Measurements from ENCODE around the gene AFAP1L1.
A peak's percentile ranks its signal among the peaks of the same experiment; 100 is the strongest.

The AFAP1L1 gene

DNA sequence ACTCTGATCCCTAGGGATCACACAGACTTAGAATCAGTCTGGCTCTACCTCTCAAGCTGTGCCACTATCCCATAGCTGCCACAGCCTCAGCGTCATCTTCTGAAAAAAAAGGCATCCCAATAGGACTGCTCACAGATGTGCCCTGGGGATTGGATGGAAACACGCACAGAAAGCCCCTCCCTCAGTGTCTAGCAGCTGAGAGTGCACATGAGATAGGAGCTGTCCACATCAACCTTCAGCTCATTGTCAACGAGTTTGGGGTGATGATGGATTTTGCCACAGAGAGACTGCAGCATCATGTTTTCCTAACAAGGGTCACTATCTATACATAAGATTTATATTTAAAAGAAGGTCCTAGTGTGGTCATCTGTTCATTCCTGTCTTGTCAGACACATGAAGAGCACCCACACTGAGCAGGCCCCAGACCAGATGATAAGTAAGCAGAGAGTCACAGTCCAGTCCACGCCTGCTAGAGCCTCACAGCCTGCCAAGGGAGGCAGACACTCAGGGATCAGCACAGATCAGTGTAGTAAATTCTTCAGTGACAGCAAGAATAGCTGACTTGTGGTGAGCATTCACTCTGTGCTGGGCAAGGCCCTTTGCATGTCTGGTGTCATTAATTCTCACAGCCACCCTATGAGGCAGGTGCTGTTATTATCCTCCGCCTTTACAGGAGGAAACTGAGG, 25.8 kb downstream of the AFAP1L1 start:
- Histone ChIP-seq H3K4me3 (ENCODE audit: low read depth in 1 of 5, low read length in 5 of 5) (no peak overlapping the region), H3K36me3 (ENCODE audit: control insufficient read depth in 5 of 5, insufficient read depth in 5 of 5, low read length in 5 of 5) (peaks cover 0 to 16% (median 11%) of the 10 kb centered on the region in 5 donors), H3K27ac (ENCODE audit: low read depth, low read length) (peak overlapping the region; percentile 68), H3K27me3 (ENCODE audit: control insufficient read depth in 5 of 5, insufficient read depth in 4 of 5, low read length in 5 of 5) (no peaks in the 10 kb centered on the region), H3K9ac (ENCODE audit: low read length in 5 of 5) (no peak overlapping the region), H3K4me1 (ENCODE audit: control insufficient read depth in 5 of 5, insufficient read depth in 5 of 5, low read length in 5 of 5) (peaks cover 8 to 84% (median 53%) of the 10 kb centered on the region in 5 donors), H3K9me3 (ENCODE audit: control insufficient read depth in 5 of 5, low read length in 5 of 5) (no peaks in the 10 kb centered on the region)

- Histone ChIP-seq H3K4me3 (ENCODE audit: low read depth in 1 of 5, low read length in 5 of 5) (no peak overlapping the region), H3K27me3 (ENCODE audit: control insufficient read depth in 5 of 5, insufficient read depth in 4 of 5, low read length in 5 of 5) (no peaks in the 10 kb centered on the region), H3K9me3 (ENCODE audit: control insufficient read depth in 5 of 5, low read length in 5 of 5) (no peaks in the 10 kb centered on the region), H3K9ac (ENCODE audit: low read length in 5 of 5) (no peak overlapping the region), H3K4me1 (ENCODE audit: control insufficient read depth in 5 of 5, insufficient read depth in 5 of 5, low read length in 5 of 5) (peaks cover 8 to 85% (median 51%) of the 10 kb centered on the region in 5 donors), H3K36me3 (ENCODE audit: control insufficient read depth in 5 of 5, insufficient read depth in 5 of 5, low read length in 5 of 5) (peaks cover 0 to 19% (median 13%) of the 10 kb centered on the region in 5 donors), H3K27ac (ENCODE audit: low read depth, low read length) (peak overlapping the region; percentile 68)
Measured at GRCh38 chr5:149298163-149298562, 26.5 kb downstream of the AFAP1L1 start.

DNA sequence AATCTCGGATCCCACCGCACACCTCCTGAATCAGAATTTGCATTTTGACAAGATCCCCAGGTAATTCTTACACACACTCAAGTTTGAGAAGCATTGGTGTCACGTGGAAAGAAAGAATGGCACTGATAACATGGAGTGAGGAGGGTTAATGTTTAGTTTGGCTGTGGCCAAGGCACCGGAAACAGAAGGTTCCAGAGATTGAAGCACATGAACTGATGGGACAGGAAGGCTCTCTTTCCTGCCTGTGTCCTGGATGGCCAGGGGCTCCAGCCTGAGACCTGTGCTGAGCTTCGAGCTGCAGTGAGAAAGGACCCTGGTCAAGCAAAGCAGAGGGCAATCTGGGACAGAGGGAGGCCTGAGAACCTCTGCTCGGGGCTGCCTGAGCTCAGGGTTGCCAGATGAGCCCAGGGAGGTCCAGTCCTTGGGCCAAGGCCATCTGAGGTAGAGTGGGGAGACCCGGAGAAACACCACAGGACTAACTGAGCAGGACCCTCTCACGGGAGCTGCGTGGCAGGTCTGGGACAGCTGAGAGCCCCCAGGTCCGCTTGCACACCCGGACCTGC, 27.3 kb downstream of the AFAP1L1 start:
- peaks cover 8 to 93% (median 51%) of the 10 kb centered on the region in 5 donors for H3K4me1 ChIP-seq (ENCODE audit: control insufficient read depth in 5 of 5, insufficient read depth in 5 of 5, low read length in 5 of 5)
- peaks cover 0 to 19% (median 13%) of the 10 kb centered on the region in 5 donors for H3K36me3 ChIP-seq (ENCODE audit: control insufficient read depth in 5 of 5, insufficient read depth in 5 of 5, low read length in 5 of 5)
- no peak overlapping the region for H3K9ac ChIP-seq (ENCODE audit: low read length in 5 of 5)
- no peaks in the 10 kb centered on the region for H3K9me3 ChIP-seq (ENCODE audit: control insufficient read depth in 5 of 5, low read length in 5 of 5)
- no peaks in the 10 kb centered on the region for H3K27me3 ChIP-seq (ENCODE audit: control insufficient read depth in 5 of 5, insufficient read depth in 4 of 5, low read length in 5 of 5)
- peak overlapping the region; percentile 68 for H3K27ac ChIP-seq (ENCODE audit: low read depth, low read length)
- H3K4me3 ChIP-seq (ENCODE audit: low read depth in 1 of 5, low read length in 5 of 5): peak overlapping the region in 3 of 5 donors; percentile 3 to 13 (median 8)

DNA sequence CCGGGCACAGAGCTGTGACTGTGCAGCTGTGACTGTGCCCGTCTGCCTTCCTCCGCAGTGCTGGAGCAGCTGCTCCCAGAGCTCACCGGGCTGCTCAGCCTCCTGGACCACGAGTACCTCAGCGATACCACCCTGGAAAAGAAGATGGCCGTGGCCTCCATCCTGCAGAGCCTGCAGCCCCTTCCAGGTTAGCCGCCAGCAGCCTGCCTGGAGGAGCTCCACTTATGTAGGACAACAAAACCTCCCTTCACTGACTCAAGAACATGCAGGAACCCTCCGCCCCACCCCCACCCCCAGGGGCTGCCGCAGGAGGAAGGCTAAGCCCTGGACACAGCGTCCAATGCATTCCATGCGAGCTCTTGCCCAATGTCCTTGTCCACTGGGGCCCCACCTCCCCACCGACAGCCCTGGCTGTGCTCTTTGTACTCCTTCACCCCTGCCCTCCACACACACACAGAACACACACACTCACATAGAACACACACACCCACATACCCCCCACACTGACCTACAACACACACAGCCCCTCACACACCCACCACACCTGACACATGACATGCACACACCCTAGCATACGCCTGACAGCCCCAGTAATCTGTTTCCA, 27.9 kb downstream of the AFAP1L1 start:
- H3K27me3 ChIP-seq (ENCODE audit: control insufficient read depth in 5 of 5, insufficient read depth in 4 of 5, low read length in 5 of 5): no peaks in the 10 kb centered on the region
- H3K9ac ChIP-seq (ENCODE audit: low read length in 5 of 5): no peak overlapping the region
- H3K4me3 ChIP-seq (ENCODE audit: low read depth in 1 of 5, low read length in 5 of 5): peak overlapping the region in 3 of 5 donors; percentile 3 to 13 (median 8)
- H3K4me1 ChIP-seq (ENCODE audit: control insufficient read depth in 5 of 5, insufficient read depth in 5 of 5, low read length in 5 of 5): peaks cover 8 to 97% (median 51%) of the 10 kb centered on the region in 5 donors
- H3K36me3 ChIP-seq (ENCODE audit: control insufficient read depth in 5 of 5, insufficient read depth in 5 of 5, low read length in 5 of 5): peaks cover 0 to 19% (median 13%) of the 10 kb centered on the region in 5 donors
- H3K9me3 ChIP-seq (ENCODE audit: control insufficient read depth in 5 of 5, low read length in 5 of 5): no peaks in the 10 kb centered on the region
- peak overlapping the region; percentile 39 for H3K27ac ChIP-seq (ENCODE audit: low read depth, low read length)

GRCh38 chr5:149300441-149300840, 28.8 kb downstream of the AFAP1L1 start:
- Histone ChIP-seq H3K27me3 (ENCODE audit: control insufficient read depth in 5 of 5, insufficient read depth in 4 of 5, low read length in 5 of 5) (no peaks in the 10 kb centered on the region), H3K4me1 (ENCODE audit: control insufficient read depth in 5 of 5, insufficient read depth in 5 of 5, low read length in 5 of 5) (peaks cover 8 to 97% (median 51%) of the 10 kb centered on the region in 5 donors), H3K36me3 (ENCODE audit: control insufficient read depth in 5 of 5, insufficient read depth in 5 of 5, low read length in 5 of 5) (peaks cover 0 to 21% (median 13%) of the 10 kb centered on the region in 5 donors), H3K4me3 (ENCODE audit: low read depth in 1 of 5, low read length in 5 of 5) (no peak overlapping the region), H3K9me3 (ENCODE audit: control insufficient read depth in 5 of 5, low read length in 5 of 5) (no peaks in the 10 kb centered on the region), H3K9ac (ENCODE audit: low read length in 5 of 5) (no peak overlapping the region), H3K27ac (ENCODE audit: low read depth, low read length) (no peak overlapping the region)

DNA sequence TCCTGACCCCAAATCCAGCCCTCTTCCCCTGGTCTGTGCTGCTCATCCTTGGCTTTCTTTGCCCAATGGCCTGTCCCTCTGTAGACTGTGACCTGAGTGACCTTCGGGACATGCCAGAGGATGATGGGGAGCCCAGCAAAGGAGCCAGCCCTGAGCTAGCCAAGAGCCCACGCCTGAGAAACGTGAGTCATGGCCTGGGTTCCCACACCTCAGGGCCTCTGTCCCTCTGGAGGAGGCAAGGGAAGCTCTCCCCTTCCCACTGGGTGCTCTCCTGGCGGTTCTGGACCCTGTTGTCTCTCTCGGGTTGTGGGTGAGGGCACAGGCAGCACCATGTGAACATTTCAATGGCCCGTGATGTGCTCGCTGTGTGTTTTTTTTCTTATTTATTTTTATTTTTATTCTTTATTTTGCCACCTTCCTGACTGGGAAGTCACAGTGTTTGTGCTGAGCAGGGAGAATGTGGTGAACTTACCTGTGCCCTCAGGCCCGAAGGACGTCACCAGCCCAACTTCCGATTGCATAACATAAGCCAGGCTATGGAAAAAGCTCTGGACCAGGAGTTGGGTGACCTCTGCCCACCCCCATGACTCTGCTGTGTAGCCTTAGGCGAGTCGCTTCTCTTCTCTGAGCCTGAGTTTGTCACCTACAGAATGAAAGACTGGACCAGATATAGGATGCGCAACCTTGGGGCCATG, 29.5 kb downstream of the AFAP1L1 start:
- H3K27ac ChIP-seq (ENCODE audit: low read depth, low read length): no peak overlapping the region

DNA sequence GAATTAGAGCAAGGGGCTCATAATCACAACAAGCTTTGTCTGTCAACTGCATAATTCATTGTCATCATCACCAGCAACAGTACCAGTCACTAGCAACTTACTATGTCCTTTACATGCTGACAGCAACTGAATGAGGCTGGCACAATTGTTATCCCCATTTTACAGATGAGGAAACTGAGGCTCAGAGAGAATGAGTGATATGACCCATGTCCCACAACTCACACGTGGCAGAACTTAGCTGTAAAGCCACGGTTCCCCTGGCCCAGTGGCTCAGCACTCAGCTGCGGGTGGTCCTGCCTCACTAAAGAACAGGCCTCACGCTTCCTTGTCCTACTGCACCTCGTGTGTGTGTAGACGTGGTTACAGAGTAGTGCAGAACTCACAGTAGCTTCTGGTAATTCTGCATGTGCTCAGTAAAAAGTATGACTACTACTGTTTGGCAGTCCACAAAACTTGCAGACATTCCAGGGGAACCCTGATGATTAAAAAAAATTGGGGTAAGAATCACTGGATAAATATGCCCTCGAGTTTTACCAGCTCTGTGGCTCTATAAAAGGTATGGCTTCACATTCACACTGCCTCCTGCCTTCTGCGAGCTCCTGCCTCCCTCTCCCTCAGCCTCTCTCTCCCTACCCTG, 30.2 kb downstream of the AFAP1L1 start:
- H3K9ac ChIP-seq (ENCODE audit: low read length in 5 of 5): no peak overlapping the region
- peak overlapping the region; percentile 44 for H3K27ac ChIP-seq (ENCODE audit: low read depth, low read length)
- peaks cover 8 to 92% (median 51%) of the 10 kb centered on the region in 5 donors for H3K4me1 ChIP-seq (ENCODE audit: control insufficient read depth in 5 of 5, insufficient read depth in 5 of 5, low read length in 5 of 5)
- H3K9me3 ChIP-seq (ENCODE audit: control insufficient read depth in 5 of 5, low read length in 5 of 5): no peaks in the 10 kb centered on the region
- H3K36me3 ChIP-seq (ENCODE audit: control insufficient read depth in 5 of 5, insufficient read depth in 5 of 5, low read length in 5 of 5): peaks cover 3 to 31% (median 22%) of the 10 kb centered on the region in 5 donors
- H3K4me3 ChIP-seq (ENCODE audit: low read depth in 1 of 5, low read length in 5 of 5): no peak overlapping the region
- H3K27me3 ChIP-seq (ENCODE audit: control insufficient read depth in 5 of 5, insufficient read depth in 4 of 5, low read length in 5 of 5): no peaks in the 10 kb centered on the region

More for the DNA sequence above, 29.5 kb downstream of the AFAP1L1 start:
- Histone ChIP-seq H3K9ac (ENCODE audit: low read length in 5 of 5) (no peak overlapping the region), H3K27me3 (ENCODE audit: control insufficient read depth in 5 of 5, insufficient read depth in 4 of 5, low read length in 5 of 5) (no peaks in the 10 kb centered on the region), H3K4me3 (ENCODE audit: low read depth in 1 of 5, low read length in 5 of 5) (no peak overlapping the region), H3K36me3 (ENCODE audit: control insufficient read depth in 5 of 5, insufficient read depth in 5 of 5, low read length in 5 of 5) (peaks cover 1 to 28% (median 17%) of the 10 kb centered on the region in 5 donors), H3K4me1 (ENCODE audit: control insufficient read depth in 5 of 5, insufficient read depth in 5 of 5, low read length in 5 of 5) (peaks cover 8 to 96% (median 51%) of the 10 kb centered on the region in 5 donors), H3K9me3 (ENCODE audit: control insufficient read depth in 5 of 5, low read length in 5 of 5) (no peaks in the 10 kb centered on the region)

DNA sequence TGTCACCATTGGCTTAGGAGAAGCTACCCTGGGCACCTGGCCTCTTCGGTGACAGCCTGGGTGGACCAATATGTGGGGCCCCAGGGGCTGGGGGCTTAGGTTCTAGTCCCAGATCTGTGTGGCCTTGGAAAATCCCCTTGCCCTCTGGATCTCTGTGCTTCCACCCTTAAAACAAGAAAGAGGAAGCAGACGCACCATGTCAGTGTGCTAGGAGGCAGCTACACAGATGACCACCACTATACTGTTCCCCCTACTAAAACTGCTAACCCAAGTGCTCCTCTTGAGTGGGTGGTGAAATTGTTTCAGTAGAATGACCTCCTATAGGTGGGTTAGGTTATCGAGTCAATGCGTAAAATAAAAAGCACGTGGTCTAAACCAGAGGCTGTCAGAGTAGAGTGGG, 31.0 kb downstream of the AFAP1L1 start:
- no peaks in the 10 kb centered on the region for H3K27me3 ChIP-seq (ENCODE audit: control insufficient read depth in 5 of 5, insufficient read depth in 4 of 5, low read length in 5 of 5)
- H3K27ac ChIP-seq (ENCODE audit: low read depth, low read length): peak overlapping the region; percentile 44
- H3K9me3 ChIP-seq (ENCODE audit: control insufficient read depth in 5 of 5, low read length in 5 of 5): no peaks in the 10 kb centered on the region
- no peak overlapping the region for H3K9ac ChIP-seq (ENCODE audit: low read length in 5 of 5)
- no peak overlapping the region for H3K4me3 ChIP-seq (ENCODE audit: low read depth in 1 of 5, low read length in 5 of 5)
- H3K36me3 ChIP-seq (ENCODE audit: control insufficient read depth in 5 of 5, insufficient read depth in 5 of 5, low read length in 5 of 5): peaks cover 6 to 36% (median 28%) of the 10 kb centered on the region in 5 donors
- peaks cover 8 to 90% (median 45%) of the 10 kb centered on the region in 5 donors for H3K4me1 ChIP-seq (ENCODE audit: control insufficient read depth in 5 of 5, insufficient read depth in 5 of 5, low read length in 5 of 5)

DNA sequence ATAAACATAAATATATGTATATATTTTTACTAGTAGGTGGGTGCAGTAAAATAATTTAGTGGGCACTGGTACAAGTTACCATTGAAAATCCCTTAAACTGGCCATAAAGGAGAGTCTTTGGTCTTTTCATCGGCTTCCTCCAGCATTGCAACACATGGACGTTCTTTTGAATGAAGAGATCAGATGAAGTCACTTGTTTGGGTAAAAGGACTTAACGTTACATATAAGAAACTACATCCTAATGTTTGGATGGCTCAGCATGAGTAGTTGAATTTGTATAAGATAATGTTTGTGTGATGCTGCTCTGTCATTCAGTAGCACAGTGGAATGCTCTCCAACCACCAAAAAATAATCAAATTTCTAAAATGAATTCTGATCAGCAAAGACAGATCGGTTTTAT, 31.6 kb downstream of the AFAP1L1 start:
- Histone ChIP-seq H3K4me1 (ENCODE audit: control insufficient read depth in 5 of 5, insufficient read depth in 5 of 5, low read length in 5 of 5) (peaks cover 8 to 84% (median 39%) of the 10 kb centered on the region in 5 donors), H3K9me3 (ENCODE audit: control insufficient read depth in 5 of 5, low read length in 5 of 5) (no peaks in the 10 kb centered on the region), H3K9ac (ENCODE audit: low read length in 5 of 5) (no peak overlapping the region), H3K36me3 (ENCODE audit: control insufficient read depth in 5 of 5, insufficient read depth in 5 of 5, low read length in 5 of 5) (peaks cover 6 to 39% (median 28%) of the 10 kb centered on the region in 5 donors), H3K27me3 (ENCODE audit: control insufficient read depth in 5 of 5, insufficient read depth in 4 of 5, low read length in 5 of 5) (no peaks in the 10 kb centered on the region), H3K4me3 (ENCODE audit: low read depth in 1 of 5, low read length in 5 of 5) (no peak overlapping the region), H3K27ac (ENCODE audit: low read depth, low read length) (no peak overlapping the region)

Data from subcutaneous abdominal adipose tissue (tissue), 5 donors.